HepG2 (cell line): Measurements from ENCODE around the gene FITM2. TPM values are rescaled to one million over a fixed set of nuclear protein-coding genes. Genes with fewer than 3 reads are reported as not detected.

ENCODE experiments used
- ELF1 ChIP-seq: sonication (generic); formaldehyde crosslinking; IDR thresholded peaks from 2 replicates; pipeline ENCODE4 v1.4.0; 2020; ENCODE audit warnings: missing genetic modification reagents
- IRF2 ChIP-seq: IDR thresholded peaks from 2 replicates; pipeline ENCODE4 v1.6.1; 2018; ENCODE audit warnings: missing genetic modification reagents, missing compliant biosample characterization
- ISX ChIP-seq: sonication (generic); formaldehyde crosslinking; conservative IDR thresholded peaks from 2 replicates; pipeline ENCODE4 v1.5.0; 2020; ENCODE audit warnings: missing genetic modification reagents
- MAFG ChIP-seq: sonication (generic); formaldehyde crosslinking; IDR thresholded peaks from 2 replicates; pipeline ENCODE4 v1.5.1; 2020; ENCODE audit warnings: mild to moderate bottlenecking, missing genetic modification reagents
- MBD4 ChIP-seq: IDR thresholded peaks from 2 replicates; pipeline ENCODE4 v1.6.1; 2012; ENCODE audit warnings: low read length, inconsistent platforms, borderline replicate concordance
- NBN ChIP-seq: fragments of 450-650 bp; conservative IDR thresholded peaks from 2 replicates; pipeline ENCODE4 v1.6.1; 2017
- PAF1 ChIP-seq: IDR thresholded peaks from 2 replicates; pipeline ENCODE4 v1.6.1; 2016; ENCODE audit warnings: missing genetic modification reagents, missing compliant biosample characterization
- SP140L ChIP-seq: sonication (generic); formaldehyde crosslinking; IDR thresholded peaks from 2 replicates; pipeline ENCODE4 v1.4.0; 2020; ENCODE audit warnings: missing genetic modification reagents, borderline replicate concordance
- STAT6 ChIP-seq: sonication (generic); formaldehyde crosslinking; IDR thresholded peaks from 2 replicates; pipeline ENCODE4 v1.4.0; 2020; ENCODE audit warnings: missing genetic modification reagents, mild to moderate bottlenecking, borderline replicate concordance
- TRIM22 ChIP-seq: fragments of 450-650 bp; IDR thresholded peaks from 2 replicates; pipeline ENCODE4 v1.6.1; 2017
- ZBTB1 ChIP-seq: sonication (generic); formaldehyde crosslinking; IDR thresholded peaks from 2 replicates; pipeline ENCODE4 v1.4.0; 2020; ENCODE audit warnings: missing genetic modification reagents, borderline replicate concordance
- ZEB1 ChIP-seq: IDR thresholded peaks from 2 replicates; pipeline ENCODE4 v1.6.1; 2012; ENCODE audit warnings: mild to moderate bottlenecking, low read depth, inconsistent platforms; ENCODE audit not compliant: insufficient replicate concordance
- ZNF160 ChIP-seq: sonication (generic); formaldehyde crosslinking; IDR thresholded peaks from 2 replicates; pipeline ENCODE4 v1.8.0; 2022; ENCODE audit warnings: mild to moderate bottlenecking, inconsistent platforms, missing genetic modification reagents
- ZNF326 ChIP-seq: sonication (generic); formaldehyde crosslinking; IDR thresholded peaks from 2 replicates; pipeline ENCODE4 v1.4.0; 2020; ENCODE audit warnings: missing genetic modification reagents, borderline replicate concordance
- ZNF33B ChIP-seq: sonication (generic); formaldehyde crosslinking; IDR thresholded peaks from 2 replicates; pipeline ENCODE4 v1.5.1; 2020; ENCODE audit warnings: mild to moderate bottlenecking, missing genetic modification reagents
- ZNF552 ChIP-seq: sonication (generic); formaldehyde crosslinking; IDR thresholded peaks from 2 replicates; pipeline ENCODE4 v1.9.0; 2022; ENCODE audit warnings: missing genetic modification reagents, mild to moderate bottlenecking, borderline replicate concordance
- ZNF562 ChIP-seq: sonication (generic); formaldehyde crosslinking; IDR thresholded peaks from 2 replicates; pipeline ENCODE4 v1.8.0; 2022; ENCODE audit warnings: missing genetic modification reagents, borderline replicate concordance
- ZNF772 ChIP-seq: sonication (generic); formaldehyde crosslinking; IDR thresholded peaks from 2 replicates; pipeline ENCODE4 v1.5.0; 2020; ENCODE audit warnings: mild to moderate bottlenecking, missing genetic modification reagents
- polyA plus RNA-seq, 8 experiments: library from polyadenylated mRNA; depleted of rRNA in 3 of 8; stranded (reverse) in 7 of 8; unstranded in 1 of 8; fragments of >200 nt; fragmentation: Illumina TruSeq in 4 of 8; extraction: Trizol in 4 of 8; gene quantifications; 2 replicates each; pipeline versions ENCODE4 v1.2.1 to v1.2.3, GENCODE V29; 2011 to 2016; ENCODE audit warnings: low read depth in 4 of 8, missing spikeins in 1 of 8, mixed read lengths in 1 of 8; ENCODE audit not compliant: insufficient read depth in 1 of 8
- total RNA-seq, 5 experiments: library from RNA; depleted of rRNA; stranded (reverse); fragments of >200 nt; fragmentation: Illumina TruSeq; extraction: Trizol; gene quantifications; 2 replicates each; pipeline ENCODE4 v1.2.3, GENCODE V29; 2016; ENCODE audit warnings: low read depth in 1 of 5
- TF ChIP-seq, protein P1 (sequence below), 2 experiments: fragments of 450-650 bp in 1 of 2; sonication (generic) in 1 of 2; formaldehyde crosslinking in 1 of 2; IDR thresholded peaks; 2 replicates each; pipeline versions ENCODE4 v1.6.1 to v1.8.0; 2016 to 2022; ENCODE audit warnings: antibody characterized with exemption in 1 of 2, mild to moderate bottlenecking in 1 of 2, missing genetic modification reagents in 1 of 2

FITM2 gene
- total and polyA plus RNA-seq, 2 of the 13 experiments (the other 11 are each of a cell fraction or from before 2014, with no cell fraction given): 9.6 to 24.5 TPM

DNA sequence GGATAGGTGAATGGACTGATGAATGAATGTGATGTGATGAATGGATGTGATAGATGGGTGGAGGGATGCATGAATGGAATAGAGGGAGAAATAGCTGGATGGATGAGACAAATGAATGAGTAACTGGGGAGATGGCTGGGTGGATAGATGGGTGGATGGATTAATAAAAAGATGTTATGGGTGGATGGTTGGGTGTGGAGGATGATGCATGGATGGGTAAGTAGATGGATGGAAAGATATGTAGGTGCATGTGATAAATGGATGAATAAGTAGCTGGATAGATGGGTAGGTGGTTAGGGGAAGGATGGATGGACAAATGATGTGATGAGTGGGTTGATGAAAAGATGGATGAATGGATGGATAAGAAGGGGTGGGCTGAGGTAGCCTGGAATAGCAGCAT lies 49.2 kb upstream of the FITM2 start (continued):
- TF ChIP-seq STAT6 (CRISPR knock-in tag): no peak
- TF ChIP-seq ZNF772 (CRISPR knock-in tag): no peak
- no peak for TF ChIP-seq ELF1 (CRISPR knock-in tag)
- 0 out of 2 replicates have a peak, but pooled peaks have one; percentile 28 for TF ChIP-seq NBN
- no peak for TF ChIP-seq ZNF160
- TF ChIP-seq ISX (CRISPR knock-in tag): no peak
- TF ChIP-seq ZBTB1 (CRISPR knock-in tag): no peak
- TF ChIP-seq SP140L (CRISPR knock-in tag): no peak
- TF ChIP-seq ZNF33B (CRISPR knock-in tag): no peak
- no peak for TF ChIP-seq IRF2 (CRISPR knock-in tag)
- TF ChIP-seq MAFG (CRISPR knock-in tag): no peak
- TF ChIP-seq ZNF562 (CRISPR knock-in tag): no peak
- no peak for TF ChIP-seq PAF1 (CRISPR knock-in tag)
- TF ChIP-seq TRIM22: peak; percentile 71; the same call in 1 of the 2 replicates
- TF ChIP-seq ZNF326 (CRISPR knock-in tag): no peak
- TF ChIP-seq, protein P1, sequence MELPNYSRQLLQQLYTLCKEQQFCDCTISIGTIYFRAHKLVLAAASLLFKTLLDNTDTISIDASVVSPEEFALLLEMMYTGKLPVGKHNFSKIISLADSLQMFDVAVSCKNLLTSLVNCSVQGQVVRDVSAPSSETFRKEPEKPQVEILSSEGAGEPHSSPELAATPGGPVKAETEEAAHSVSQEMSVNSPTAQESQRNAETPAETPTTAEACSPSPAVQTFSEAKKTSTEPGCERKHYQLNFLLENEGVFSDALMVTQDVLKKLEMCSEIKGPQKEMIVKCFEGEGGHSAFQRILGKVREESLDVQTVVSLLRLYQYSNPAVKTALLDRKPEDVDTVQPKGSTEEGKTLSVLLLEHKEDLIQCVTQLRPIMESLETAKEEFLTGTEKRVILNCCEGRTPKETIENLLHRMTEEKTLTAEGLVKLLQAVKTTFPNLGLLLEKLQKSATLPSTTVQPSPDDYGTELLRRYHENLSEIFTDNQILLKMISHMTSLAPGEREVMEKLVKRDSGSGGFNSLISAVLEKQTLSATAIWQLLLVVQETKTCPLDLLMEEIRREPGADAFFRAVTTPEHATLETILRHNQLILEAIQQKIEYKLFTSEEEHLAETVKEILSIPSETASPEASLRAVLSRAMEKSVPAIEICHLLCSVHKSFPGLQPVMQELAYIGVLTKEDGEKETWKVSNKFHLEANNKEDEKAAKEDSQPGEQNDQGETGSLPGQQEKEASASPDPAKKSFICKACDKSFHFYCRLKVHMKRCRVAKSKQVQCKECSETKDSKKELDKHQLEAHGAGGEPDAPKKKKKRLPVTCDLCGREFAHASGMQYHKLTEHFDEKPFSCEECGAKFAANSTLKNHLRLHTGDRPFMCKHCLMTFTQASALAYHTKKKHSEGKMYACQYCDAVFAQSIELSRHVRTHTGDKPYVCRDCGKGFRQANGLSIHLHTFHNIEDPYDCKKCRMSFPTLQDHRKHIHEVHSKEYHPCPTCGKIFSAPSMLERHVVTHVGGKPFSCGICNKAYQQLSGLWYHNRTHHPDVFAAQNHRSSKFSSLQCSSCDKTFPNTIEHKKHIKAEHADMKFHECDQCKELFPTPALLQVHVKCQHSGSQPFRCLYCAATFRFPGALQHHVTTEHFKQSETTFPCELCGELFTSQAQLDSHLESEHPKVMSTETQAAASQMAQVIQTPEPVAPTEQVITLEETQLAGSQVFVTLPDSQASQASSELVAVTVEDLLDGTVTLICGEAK (IDR thresholded peaks at IDR 0.05): peak; percentile 29; the same call in 1 of the 2 replicates
- TF ChIP-seq, protein P1 (CRISPR knock-in tag; IDR thresholded peaks at IDR 0.05): no peak
- no peak for TF ChIP-seq ZNF552 (CRISPR knock-in tag)
- TF ChIP-seq ZEB1: no peak
- no peak for TF ChIP-seq MBD4
